Caco-2 (cell line): ENCODE data around the gene NDUFV1. TPM values are rescaled to one million over a fixed set of nuclear protein-coding genes. Genes with fewer than 3 reads are reported as not detected.

Source experiments
- total RNA-seq: library from RNA; stranded (reverse); gene quantifications from 2 replicates; pipeline ENCODE4 v1.2.3, GENCODE V29; 2022

NDUFV1 gene
- total RNA-seq, 1 experiment from 2014 or later: 358 TPM

Other genes with a start within 250 kb of the NDUFV1 start
- gene CLCF1, start 233.3 kb upstream of the NDUFV1 start, total RNA-seq: 4.5 and 5.8 TPM in 2 replicates
- 55.1 and 63.5 TPM in 2 replicates for gene RAD9A, start 214.9 kb upstream of the NDUFV1 start, total RNA-seq
- gene PPP1CA, start 205.1 kb upstream of the NDUFV1 start, total RNA-seq: 384 and 389 TPM in 2 replicates
- gene TBC1D10C, start 202.9 kb upstream of the NDUFV1 start, total RNA-seq: 0.26 TPM in 1 of 2 replicates, not detected in the other
- gene CARNS1, start 191.3 kb upstream of the NDUFV1 start, total RNA-seq: 0.09 and 0.28 TPM in 2 replicates
- gene RPS6KB2, start 178.4 kb upstream of the NDUFV1 start, total RNA-seq: 109 and 116 TPM in 2 replicates
- 0.27 TPM in 1 of 2 replicates, not detected in the other for gene PTPRCAP, start 169.3 kb upstream of the NDUFV1 start, total RNA-seq
- 172 and 176 TPM in 2 replicates for gene CORO1B, start 163.5 kb upstream of the NDUFV1 start, total RNA-seq
- not detected in 2 replicates for gene GPR152, start 154.2 kb upstream of the NDUFV1 start, total RNA-seq
- gene CABP4, start 151.6 kb upstream of the NDUFV1 start, total RNA-seq: not detected in 2 replicates
- 47.9 and 52.2 TPM in 2 replicates for gene TMEM134, start 137.7 kb upstream of the NDUFV1 start, total RNA-seq
- gene AIP, start 123.9 kb upstream of the NDUFV1 start, total RNA-seq: 110 and 112 TPM in 2 replicates
- gene PITPNM1, start 101.6 kb upstream of the NDUFV1 start, total RNA-seq: 65.0 and 78.3 TPM in 2 replicates
- 96.1 and 99.4 TPM in 2 replicates for gene CDK2AP2, start 98.8 kb upstream of the NDUFV1 start, total RNA-seq
- gene CABP2, start 83.5 kb upstream of the NDUFV1 start, total RNA-seq: not detected in 2 replicates
- 1,799 and 1,911 TPM in 2 replicates for gene GSTP1, start 23.1 kb upstream of the NDUFV1 start, total RNA-seq
- gene NUDT8, start 23.0 kb downstream of the NDUFV1 start, total RNA-seq: 15.0 and 18.1 TPM in 2 replicates
- gene TBX10, start 32.8 kb downstream of the NDUFV1 start, total RNA-seq: not detected in 2 replicates
- gene ACY3, start 43.8 kb downstream of the NDUFV1 start, total RNA-seq: 2.4 and 4.2 TPM in 2 replicates
- gene ALDH3B2, start 67.7 kb downstream of the NDUFV1 start, total RNA-seq: 0.26 and 0.54 TPM in 2 replicates